NCI-H146 (cell line): ENCODE data around the gene CNTFR.

Experiments
- DNase-seq: peaks from one replicate; lab custom pipeline; 2025; lab: John Stamatoyannopoulos, UW

CNTFR gene

GRCh38 chr9:34590381-34591247 is 1.1 kb upstream of the CNTFR start:
- DNase-seq = peak; percentile 28

DNA sequence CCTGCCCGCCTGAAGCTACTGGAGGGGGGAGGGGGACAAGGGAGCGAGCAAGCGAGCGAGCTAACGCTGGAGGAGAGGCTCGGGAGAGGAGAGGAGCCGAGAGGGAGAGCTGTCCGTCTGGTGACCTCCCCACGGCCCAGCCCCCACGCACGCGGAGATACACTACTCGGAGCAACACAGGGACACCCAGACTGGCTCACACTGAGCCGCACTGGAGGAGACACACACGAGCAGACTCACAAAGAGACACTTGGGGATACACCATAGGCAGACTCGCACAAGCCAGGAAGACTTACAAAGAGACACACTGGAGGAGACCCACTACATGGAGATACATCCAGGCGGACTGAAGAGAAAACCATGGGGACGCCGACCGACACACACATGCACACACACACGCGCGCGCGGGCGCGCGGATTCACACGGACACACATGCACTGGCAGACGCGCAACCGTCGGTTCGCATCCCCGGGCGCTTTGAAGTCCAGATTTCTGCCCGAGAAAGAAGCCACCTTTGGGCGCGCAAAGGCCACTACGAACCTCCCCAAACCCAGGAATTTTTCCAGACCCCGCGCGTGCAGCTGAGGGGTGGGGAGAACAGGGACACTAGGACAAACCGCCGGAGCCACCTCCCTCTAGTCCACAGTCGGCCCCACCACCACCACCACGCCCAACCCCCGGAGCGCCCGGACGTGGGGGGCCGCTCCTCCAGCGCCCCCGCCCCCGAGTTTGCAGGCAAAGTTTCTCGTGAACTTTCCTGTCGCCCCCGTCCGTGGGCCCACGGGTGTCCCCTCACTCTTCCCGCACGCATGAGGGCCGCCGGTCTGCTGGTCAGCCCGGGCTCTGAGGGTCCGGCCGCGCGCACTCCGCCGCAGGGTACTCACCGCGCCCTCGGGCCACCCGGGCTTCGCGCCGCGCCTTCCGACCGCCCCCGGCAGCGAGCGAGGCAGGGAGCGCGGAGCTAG is 571 bp downstream of the CNTFR start:
- DNase-seq = peak; percentile 43

- DNase-seq = no peak
Measured at GRCh38 chr9:34587271-34587670, 2.3 kb downstream of the CNTFR start.

- DNase-seq = no peak
Measured at GRCh38 chr9:34585946-34586669, 3.4 kb downstream of the CNTFR start.

DNA sequence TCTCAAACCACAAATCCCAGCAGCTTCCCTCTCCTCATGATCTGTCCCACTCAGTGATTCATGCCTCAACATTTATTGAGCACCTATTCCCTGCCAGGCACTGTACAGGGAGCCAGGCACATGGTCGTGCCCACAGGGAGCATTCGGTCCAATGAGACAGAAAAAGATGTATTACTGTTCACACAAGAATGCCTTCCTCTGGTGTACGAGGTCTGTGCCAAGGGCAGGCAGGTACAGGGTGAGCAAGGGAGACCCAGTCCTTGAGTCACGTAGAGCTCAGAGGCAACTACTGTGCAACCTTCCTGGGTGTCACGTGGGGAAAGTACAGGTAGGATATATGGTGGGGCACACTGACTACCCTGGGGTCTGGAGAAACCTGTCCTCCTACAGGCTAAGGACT is 4.6 kb downstream of the CNTFR start:
- no peak for DNase-seq

DNA sequence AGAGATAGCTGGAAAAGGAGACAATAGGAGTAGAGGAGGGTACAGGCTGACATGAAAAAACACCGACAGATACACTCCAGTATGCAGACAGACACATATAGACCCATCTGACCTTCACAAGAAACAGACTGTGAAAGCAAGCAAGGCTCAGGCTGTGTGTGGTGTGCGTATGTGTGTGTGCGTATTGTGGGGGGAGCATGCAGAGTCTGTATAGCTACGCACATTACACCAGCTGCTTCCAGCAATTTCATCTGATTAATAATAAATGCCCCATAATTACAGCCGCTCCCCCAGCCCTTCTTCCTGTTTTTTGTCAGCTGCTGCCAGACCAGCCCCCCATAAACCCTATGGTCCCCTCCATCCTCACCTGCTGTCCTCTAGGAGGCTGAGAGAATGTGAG is 6.7 kb downstream of the CNTFR start:
- DNase-seq = peak; percentile 62

DNA sequence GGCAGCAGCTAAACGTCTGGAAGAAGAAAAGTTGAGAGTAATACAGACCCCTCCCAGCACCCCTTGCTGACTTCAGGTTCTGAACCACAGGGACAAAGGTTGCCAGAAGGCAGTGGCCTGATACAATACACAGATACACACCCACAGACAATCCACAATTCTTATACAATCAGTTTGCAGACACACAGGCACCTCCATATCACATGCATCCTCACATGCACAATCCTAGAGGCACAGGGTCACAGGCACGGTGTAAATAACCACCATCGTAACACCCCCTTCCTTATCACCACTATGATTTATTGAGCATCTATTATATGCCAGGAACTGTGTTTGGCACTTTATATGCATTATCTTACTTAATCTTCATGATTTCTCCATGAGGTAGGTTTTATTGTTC is 8.2 kb downstream of the CNTFR start:
- no peak for DNase-seq

DNA sequence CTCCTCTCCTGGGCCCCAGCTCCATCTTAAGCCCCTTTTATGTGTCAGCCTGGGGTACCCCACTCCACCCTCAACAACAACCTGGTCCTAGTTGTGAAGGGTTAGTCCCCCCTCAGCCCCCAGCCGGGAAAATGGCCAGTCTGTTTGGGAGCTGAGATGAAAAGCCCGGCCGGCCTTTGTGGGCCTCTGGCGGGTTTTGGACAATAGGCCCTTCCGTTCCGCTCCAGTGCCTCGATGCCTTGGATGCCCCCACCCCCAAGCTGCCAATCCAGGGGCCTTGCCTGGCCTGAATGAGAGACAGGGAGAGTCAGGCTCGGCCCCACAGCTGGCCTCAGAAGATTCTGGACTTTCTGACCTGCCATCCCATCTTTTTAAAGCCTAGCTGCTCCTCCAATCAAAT is 9.2 kb downstream of the CNTFR start:
- DNase-seq = no peak

GRCh38 chr9:34579808-34580163 is 9.7 kb downstream of the CNTFR start:
- no peak for DNase-seq

GRCh38 chr9:34579104-34579807 is 10.3 kb downstream of the CNTFR start:
- no peak for DNase-seq

GRCh38 chr9:34578241-34579103 is 11.1 kb downstream of the CNTFR start:
- DNase-seq = peak; percentile 70

DNA sequence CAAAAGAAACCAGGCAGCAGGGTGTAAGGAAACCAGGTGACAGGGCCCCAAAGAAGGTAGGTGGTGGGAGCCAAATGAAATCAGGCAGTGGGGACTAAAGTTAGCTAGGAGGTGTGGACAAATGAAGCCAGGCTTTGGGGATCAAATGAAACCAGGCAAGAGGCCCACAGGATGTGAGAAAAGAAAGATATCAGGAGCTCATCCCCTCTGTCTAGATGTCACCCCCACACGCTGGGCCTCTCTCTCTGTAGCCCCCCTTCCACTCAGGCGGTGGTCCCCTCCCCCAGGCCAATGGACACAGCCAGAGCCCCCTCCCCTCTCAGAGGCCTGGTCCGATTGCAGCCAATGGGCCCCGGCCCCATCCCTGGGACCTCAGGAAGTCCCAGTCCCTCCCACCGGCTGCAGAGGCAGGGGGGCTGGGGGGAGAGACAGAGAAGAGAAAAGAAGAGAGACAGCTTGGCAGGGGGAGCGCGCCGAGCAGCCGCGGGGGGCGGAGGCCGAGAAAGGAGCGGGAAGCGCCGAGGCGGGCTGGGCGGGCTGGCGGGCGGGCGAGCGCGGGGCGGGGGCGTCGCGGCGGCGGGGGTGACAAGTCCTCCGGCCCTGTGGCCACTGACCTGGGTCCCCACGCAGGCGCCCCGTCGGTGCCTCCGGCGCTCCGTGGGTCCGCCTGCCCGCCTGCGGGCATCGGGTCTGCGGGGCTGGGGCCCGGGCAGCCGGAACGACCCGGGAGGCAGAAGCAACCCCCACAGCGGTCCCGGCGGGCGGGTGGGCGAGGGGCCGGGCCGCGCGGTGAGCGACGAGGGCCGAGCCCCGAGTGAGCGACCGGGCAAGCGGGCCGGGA is 11.9 kb downstream of the CNTFR start:
- DNase-seq = peak; percentile 54

DNA sequence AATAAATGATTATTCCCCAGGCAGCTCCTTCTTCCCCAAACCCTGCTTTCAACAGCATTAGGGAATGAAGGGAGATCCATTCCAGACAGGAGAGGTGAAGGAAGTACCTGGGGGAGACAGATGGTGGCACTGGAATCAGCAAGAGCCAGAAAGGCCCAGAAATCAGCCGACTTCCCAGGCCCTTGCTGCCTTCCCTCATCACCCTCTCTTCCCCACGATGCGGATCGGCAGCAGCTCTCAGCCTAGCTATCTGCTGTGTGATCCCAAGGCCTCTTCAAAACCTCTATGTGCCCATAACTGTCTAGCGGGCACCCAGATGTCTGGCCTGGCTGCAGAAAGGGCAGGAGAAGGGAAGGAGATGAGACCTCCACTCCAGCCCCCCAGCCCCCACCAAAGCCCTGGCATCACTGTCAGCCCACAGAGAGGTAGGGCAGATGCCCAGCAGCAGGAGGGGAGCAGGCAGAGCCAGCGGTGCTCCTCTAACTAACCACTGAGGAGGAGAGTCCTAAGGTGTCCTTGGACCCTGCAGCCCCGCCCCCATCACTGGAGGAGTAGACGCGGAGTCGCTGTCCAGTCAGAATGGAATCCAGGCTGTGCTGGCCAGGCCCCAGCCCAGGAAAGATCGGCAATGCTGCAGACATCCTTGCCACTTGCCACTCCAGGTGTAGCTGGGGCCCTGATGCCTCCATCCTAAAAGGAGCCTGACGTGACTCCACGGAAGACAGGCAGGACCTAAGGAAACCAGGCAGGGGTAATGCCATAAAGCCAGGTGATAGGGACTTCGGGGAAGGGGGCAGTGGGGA is 12.7 kb downstream of the CNTFR start:
- no peak for DNase-seq

- DNase-seq = no peak
Measured at GRCh38 chr9:34575862-34576596, 13.5 kb downstream of the CNTFR start.

GRCh38 chr9:34575241-34575640 is 14.3 kb downstream of the CNTFR start:
- DNase-seq = no peak

DNA sequence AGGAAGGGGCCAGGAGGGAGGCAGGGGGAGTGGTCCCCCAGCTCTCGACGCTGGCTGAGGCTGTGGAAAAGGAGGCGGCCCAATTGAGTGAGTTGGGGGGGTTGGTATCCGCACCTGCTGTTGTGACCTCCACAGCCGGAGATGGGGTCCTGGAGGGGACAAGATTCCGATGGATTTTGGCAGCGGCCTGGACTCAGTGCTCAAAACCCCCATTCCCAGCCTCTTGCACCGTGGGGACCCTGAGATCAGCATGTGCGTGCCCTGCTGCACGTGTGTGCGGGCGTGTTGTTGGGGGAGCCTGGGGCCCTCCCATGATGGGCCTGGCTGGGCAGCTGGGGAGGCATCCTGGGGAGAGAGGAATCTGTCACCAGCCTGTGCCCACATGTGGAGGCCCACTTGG is 15.0 kb downstream of the CNTFR start:
- DNase-seq = no peak

GRCh38 chr9:34573599-34574325 is 15.8 kb downstream of the CNTFR start:
- DNase-seq = no peak

GRCh38 chr9:34572628-34573027 is 16.9 kb downstream of the CNTFR start:
- DNase-seq = no peak
